ACHN (cell line): ENCODE measurements around the gene DDX10.
"Not testable (repeated sequence)": the region's sequence is repeated elsewhere in the genome, so short reads cannot be mapped to it uniquely, and the experiment has no call there.

Experiments
- DNase-seq: peaks from one replicate; pipeline ENCODE4 v3.0.0-alpha.2; 2015
- in situ Hi-C: cut with HindIII; loops from 2 replicates; pipeline ENCODE4 v1.10.0; 2017; ENCODE audit warnings: low sequenced_read_pairs, low pct_ligation_motif_present, low pct_unique_long_range_greater_than_20kb

Gene DDX10

DNA sequence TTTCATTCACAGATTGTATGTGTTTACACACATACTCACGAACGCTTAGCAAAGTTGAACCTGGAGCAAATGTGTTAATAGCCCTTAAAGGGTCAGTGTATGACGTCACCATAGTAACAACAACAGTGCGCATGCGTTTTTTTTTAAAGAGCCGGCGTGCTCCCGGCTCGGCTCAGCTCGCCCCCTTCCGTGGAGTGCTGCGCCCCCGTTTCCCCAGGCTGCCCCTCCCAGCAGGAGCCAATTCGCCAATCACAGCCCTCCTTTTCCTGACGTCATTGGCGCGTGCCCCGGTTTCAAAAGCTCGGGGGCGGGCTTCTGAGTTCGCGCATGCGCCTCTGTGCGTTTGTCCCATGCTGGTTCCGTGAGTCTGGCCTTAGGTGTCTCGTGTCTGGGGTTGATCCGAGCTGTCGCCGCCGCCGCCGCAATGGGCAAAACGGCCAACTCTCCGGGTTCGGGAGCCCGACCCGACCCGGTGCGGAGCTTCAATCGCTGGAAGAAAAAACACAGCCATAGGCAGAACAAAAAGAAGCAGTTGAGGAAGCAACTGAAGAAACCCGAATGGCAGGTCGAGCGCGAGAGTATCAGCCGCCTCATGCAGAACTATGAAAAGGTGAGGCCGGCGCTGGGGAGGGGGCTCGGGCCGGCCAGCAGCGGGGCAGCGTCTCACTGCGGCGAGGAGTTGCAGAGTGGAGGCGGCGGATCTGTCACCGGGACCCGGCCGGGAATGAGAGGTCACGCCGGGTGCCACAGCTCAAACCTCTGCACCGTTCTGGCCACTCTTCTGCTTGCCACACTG, at the start of gene DDX10:
TSS of gene DDX10 (plus strand) at position 340 of the 796 bp plus-strand sequence. CDS start at position 425, 85 bp downstream.
- DNase-seq: peak; percentile 95
- in situ Hi-C loops: no loop called here

DNA sequence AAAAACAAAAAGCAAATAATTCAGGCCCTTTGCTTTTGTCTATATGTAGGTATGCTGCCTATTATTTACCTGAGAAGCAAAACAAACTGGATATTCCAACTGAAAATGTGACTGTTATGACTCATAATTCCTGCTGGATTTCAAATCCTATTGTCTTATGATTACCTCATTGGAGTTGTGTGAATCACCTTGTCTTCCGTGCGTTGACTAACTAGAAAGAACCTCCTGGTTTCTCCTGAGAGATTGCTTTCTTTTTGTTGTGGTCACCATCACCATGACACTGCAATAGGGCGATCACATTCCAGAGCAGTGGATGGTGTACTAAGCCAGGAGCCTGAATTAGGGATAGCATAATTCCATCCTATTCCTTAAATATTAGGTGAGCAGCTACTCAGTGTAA, 48.3 kb upstream of the DDX10 start:
- peak; percentile 85 for DNase-seq
- in situ Hi-C loops: no loop called here

- DNase-seq: no peak
- in situ Hi-C loops: no loop called here
Measured at GRCh38 chr11:108617055-108617454, 47.8 kb upstream of the DDX10 start.

DNA sequence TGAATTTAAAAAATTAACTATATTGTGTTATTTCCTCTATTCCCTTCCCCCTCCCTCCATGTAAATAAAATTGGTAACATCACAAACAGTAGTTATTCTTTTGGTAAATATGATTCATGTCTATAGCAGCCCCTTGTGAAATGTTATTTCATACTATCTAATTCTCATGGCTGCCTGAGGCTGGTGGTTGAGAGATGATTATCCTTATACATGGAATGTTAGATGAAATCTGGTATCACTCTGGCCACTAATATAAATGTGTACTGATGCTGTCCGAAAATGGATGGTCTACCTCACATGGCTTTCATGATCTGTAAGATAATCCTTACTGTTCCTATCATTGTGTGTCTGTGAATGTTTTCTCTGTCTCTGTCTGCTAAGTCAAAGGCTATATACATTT, 46.3 kb upstream of the DDX10 start:
- in situ Hi-C loops: no loop called here
- DNase-seq: no peak

- DNase-seq: no peak
- in situ Hi-C loops: no loop called here
Measured at GRCh38 chr11:108620958-108621772, 43.7 kb upstream of the DDX10 start.

GRCh38 chr11:108622341-108622740, 42.5 kb upstream of the DDX10 start:
- in situ Hi-C loops: no loop called here
- DNase-seq: no peak

GRCh38 chr11:108624196-108624925, 40.5 kb upstream of the DDX10 start:
- in situ Hi-C loops: no loop called here
- DNase-seq: no peak

- in situ Hi-C loops: no loop called here
Measured at GRCh38 chr11:108628326-108628725, 36.5 kb upstream of the DDX10 start.

DNA sequence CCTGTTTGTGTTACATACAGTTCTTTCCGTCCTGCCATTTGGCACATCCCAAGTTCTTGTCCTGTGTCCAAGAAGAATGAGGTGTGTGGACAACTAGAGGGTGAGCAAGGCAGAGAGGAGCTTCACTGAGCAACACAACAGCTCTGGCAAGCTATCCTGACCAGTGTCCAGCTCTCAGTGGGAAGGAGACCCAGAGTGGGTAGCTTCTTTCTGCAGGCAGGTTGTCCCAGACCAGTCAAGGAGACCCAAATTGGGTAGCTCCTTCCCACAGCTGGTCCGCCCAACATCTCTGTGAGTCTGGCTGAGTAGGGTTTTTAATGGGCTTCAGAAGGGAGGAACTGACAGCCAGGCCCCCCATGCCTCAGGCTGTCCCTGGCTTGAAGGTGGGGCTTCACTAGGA, 36.1 kb upstream of the DDX10 start:
- no peak for DNase-seq
- in situ Hi-C loops: no loop called here

More at GRCh38 chr11:108628326-108628725, 36.5 kb upstream of the DDX10 start:
- no peak for DNase-seq

GRCh38 chr11:108629274-108629673, 35.6 kb upstream of the DDX10 start:
- in situ Hi-C loops: no loop called here
- no peak for DNase-seq

DNA sequence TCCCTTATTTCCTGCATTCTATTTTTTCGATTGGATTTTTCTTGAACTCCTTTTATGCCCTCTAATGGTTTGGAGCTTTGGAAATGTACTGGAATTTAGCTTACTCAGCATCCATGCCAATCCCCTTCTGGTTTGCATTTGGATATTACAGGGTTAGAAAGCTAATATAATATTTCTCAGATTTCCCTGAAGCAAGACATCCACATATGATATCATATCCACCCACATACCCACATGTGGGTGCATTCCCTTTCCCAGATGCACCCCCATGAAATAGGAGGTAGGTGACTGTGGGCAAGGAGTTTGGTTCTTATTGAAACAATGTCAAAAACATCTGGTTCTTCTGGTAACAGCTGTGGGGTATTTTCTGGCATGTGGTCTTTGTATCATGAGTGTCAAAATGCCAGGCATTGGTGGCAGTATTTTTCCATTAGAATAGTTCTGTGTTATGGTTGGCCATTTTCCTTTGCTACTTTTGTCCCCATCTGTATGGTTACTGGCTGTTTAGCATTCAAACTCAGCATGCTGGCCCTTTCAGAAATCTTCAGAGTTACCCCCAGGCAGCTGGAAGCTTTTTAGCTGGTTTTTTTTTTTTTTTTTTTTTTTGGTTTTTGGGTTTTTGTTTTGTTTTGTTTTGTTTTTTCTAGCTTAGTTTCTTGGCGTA, 32.7 kb upstream of the DDX10 start:
- no peak for DNase-seq
- in situ Hi-C loops: no loop called here

DNA sequence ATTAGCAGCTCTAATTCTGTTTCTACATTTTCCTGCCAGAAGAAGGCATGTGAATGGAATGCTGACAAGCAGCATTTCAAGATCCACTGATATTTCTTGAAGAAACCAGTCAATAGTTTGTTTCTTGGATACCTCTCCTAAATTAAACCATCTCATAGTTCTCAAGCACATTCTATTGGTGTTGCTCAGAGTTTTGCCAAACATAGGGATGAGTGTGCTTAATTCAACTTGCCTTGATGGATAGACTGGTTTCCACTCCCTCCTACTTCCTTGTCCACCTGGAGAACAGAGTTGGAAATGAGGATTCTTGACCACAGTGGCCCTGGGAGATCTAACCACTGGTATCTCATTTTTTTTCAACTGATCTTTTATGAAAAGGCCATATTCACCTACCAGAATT, 29.8 kb upstream of the DDX10 start:
- in situ Hi-C loops: no loop called here
- DNase-seq: no peak

DNA sequence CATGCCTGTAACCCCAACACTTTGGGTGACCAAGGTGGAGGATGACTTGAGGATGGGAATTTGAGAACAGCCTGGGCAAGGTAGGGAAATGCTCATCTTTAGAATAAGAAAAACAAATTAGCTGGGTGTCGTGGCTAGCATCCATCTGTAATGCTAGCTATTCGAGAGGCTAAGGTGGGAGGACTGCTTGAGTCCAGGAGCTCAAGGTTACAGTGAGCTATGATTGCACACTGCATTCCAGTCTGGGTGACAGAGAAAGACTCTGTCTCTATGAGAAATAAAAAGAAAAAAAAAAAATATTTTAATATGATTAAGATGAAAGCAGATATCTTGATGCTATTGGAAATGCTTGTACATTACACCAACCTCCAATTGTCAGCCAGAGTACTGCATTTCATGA, 28.6 kb upstream of the DDX10 start:
- DNase-seq: no peak
- in situ Hi-C loops: no loop called here

GRCh38 chr11:108639146-108639545, 25.7 kb upstream of the DDX10 start:
- in situ Hi-C loops: no loop called here
- no peak for DNase-seq

GRCh38 chr11:108641752-108642151, 23.1 kb upstream of the DDX10 start:
- in situ Hi-C loops, DNase-seq: not testable (repeated sequence)

- DNase-seq: no peak
- in situ Hi-C loops: no loop called here
Measured at GRCh38 chr11:108643974-108644373, 20.9 kb upstream of the DDX10 start.

GRCh38 chr11:108645970-108646369, 18.9 kb upstream of the DDX10 start:
- DNase-seq: no peak
- in situ Hi-C loops: no loop called here

DNA sequence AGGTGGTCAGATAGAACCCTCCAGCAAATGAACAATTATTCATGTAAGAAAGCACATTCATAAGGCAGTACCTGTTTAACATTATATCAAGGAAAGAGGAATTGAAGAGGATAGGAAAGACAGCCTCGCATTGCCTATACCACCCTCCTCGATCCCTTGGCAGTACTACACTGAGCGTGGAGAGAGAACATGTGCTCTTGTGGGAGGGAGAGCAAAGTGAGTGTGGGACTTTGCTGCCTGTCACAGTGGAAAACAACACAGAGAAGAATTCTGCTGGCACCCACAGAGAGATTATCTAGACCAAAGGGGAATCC, 17.5 kb upstream of the DDX10 start:
- DNase-seq: no peak
- in situ Hi-C loops: no loop called here
